HepG2 (cell line): ENCODE measurements around the gene PGM3. TPM values are rescaled to one million over a fixed set of nuclear protein-coding genes. Genes with fewer than 3 reads are reported as not detected.

Experiments
- CREM ChIP-seq, 2 experiments: sonication (generic) in 1 of 2; formaldehyde crosslinking in 1 of 2; IDR thresholded peaks; 2 replicates each; pipeline versions ENCODE4 v1.4.0 to v1.6.1; 2016 to 2020; ENCODE audit warnings: antibody characterized with exemption in 1 of 2, mild to moderate bottlenecking in 1 of 2, missing genetic modification reagents in 1 of 2
- ELF4 ChIP-seq: sonication (generic); formaldehyde crosslinking; IDR thresholded peaks from 2 replicates; pipeline ENCODE4 v1.5.0; 2020; ENCODE audit warnings: missing genetic modification reagents, mild to moderate bottlenecking, moderate library complexity, borderline replicate concordance
- GATAD2A ChIP-seq: IDR thresholded peaks from 2 replicates; pipeline ENCODE4 v1.6.1; 2016
- HHEX ChIP-seq: IDR thresholded peaks from 2 replicates; pipeline ENCODE4 v1.6.1; 2016; ENCODE audit warnings: control low read depth
- IKZF1 ChIP-seq: fragments of 450-650 bp; IDR thresholded peaks from 2 replicates; pipeline ENCODE4 v1.7.1; 2016
- NR2C2 ChIP-seq: sonication (generic); formaldehyde crosslinking; IDR thresholded peaks from 2 replicates; pipeline ENCODE4 v1.4.0; 2020; ENCODE audit warnings: missing genetic modification reagents, mild to moderate bottlenecking, moderate library complexity, borderline replicate concordance
- PHF8 ChIP-seq: sonication (generic); formaldehyde crosslinking; IDR thresholded peaks from 2 replicates; pipeline ENCODE4 v1.5.0; 2020; ENCODE audit warnings: missing genetic modification reagents
- PRDM10 ChIP-seq: sonication (generic); formaldehyde crosslinking; IDR thresholded peaks from 2 replicates; pipeline ENCODE4 v1.4.0; 2020; ENCODE audit warnings: low read depth, missing genetic modification reagents
- SNRNP70 ChIP-seq: fragments of 200-400 bp; formaldehyde crosslinking; IDR thresholded peaks from 2 replicates; pipeline ENCODE4 v1.6.1; 2017; ENCODE audit warnings: mild to moderate bottlenecking, low read depth, low read length, moderate library complexity
- UBTF ChIP-seq: sonication (generic); formaldehyde crosslinking; IDR thresholded peaks from 2 replicates; pipeline ENCODE4 v1.4.0; 2020; ENCODE audit warnings: mild to moderate bottlenecking, missing genetic modification reagents
- ZFX ChIP-seq: sonication (generic); formaldehyde crosslinking; IDR thresholded peaks from 2 replicates; pipeline ENCODE4 v1.4.0; 2020; ENCODE audit warnings: mild to moderate bottlenecking, low read depth, missing genetic modification reagents, moderate library complexity
- ZHX2 ChIP-seq, 2 experiments: sonication (generic) in 1 of 2; formaldehyde crosslinking in 1 of 2; IDR thresholded peaks; 2 replicates each; pipeline versions ENCODE4 v1.6.1 to v1.9.0; 2014 to 2022; ENCODE audit warnings: antibody characterized with exemption in 1 of 2, borderline replicate concordance in 1 of 2, inconsistent platforms in 1 of 2, low read depth in 1 of 2, missing genetic modification reagents in 1 of 2
- ZNF337 ChIP-seq: sonication (generic); formaldehyde crosslinking; IDR thresholded peaks from 2 replicates; pipeline ENCODE4 v1.5.1; 2020; ENCODE audit warnings: missing genetic modification reagents, low read depth, mild to moderate bottlenecking, borderline replicate concordance
- ZNF580 ChIP-seq: IDR thresholded peaks from 2 replicates; pipeline ENCODE4 v1.6.1; 2016; ENCODE audit warnings: low read depth, borderline replicate concordance
- ZNF678 ChIP-seq: sonication (generic); formaldehyde crosslinking; IDR thresholded peaks from 2 replicates; pipeline ENCODE4 v1.4.0; 2020; ENCODE audit warnings: mild to moderate bottlenecking, missing genetic modification reagents
- polyA plus RNA-seq, 8 experiments: library from polyadenylated mRNA; depleted of rRNA in 3 of 8; stranded (reverse) in 7 of 8; unstranded in 1 of 8; fragments of >200 nt; fragmentation: Illumina TruSeq in 4 of 8; extraction: Trizol in 4 of 8; gene quantifications; 2 replicates each; pipeline versions ENCODE4 v1.2.1 to v1.2.3, GENCODE V29; 2011 to 2016; ENCODE audit warnings: low read depth in 4 of 8, missing spikeins in 1 of 8, mixed read lengths in 1 of 8; ENCODE audit not compliant: insufficient read depth in 1 of 8
- total RNA-seq, 5 experiments: library from RNA; depleted of rRNA; stranded (reverse); fragments of >200 nt; fragmentation: Illumina TruSeq; extraction: Trizol; gene quantifications; 2 replicates each; pipeline ENCODE4 v1.2.3, GENCODE V29; 2016; ENCODE audit warnings: low read depth in 1 of 5

Gene PGM3
- total and polyA plus RNA-seq, 2 of the 13 experiments (the other 11 are each of a cell fraction or from before 2014, with no cell fraction given): 72.5 to 163 TPM

- TF ChIP-seq ZNF580 (CRISPR knock-in tag) (peak; percentile 82; the same call in 1 of the 2 replicates), HHEX (CRISPR knock-in tag) (no peak), NR2C2 (CRISPR knock-in tag) (0 out of 2 replicates have a peak, but pooled peaks have one; percentile 35), ELF4 (CRISPR knock-in tag) (peak; percentile 67; the same call in 1 of the 2 replicates), ZNF678 (CRISPR knock-in tag) (no peak), CREM (IDR thresholded peaks at IDR 0.05) (peak; percentile 42), CREM (CRISPR knock-in tag; IDR thresholded peaks at IDR 0.05) (no peak), PHF8 (CRISPR knock-in tag) (peak; percentile 98), IKZF1 (no peak), PRDM10 (CRISPR knock-in tag) (peak; percentile 43), ZHX2 (IDR thresholded peaks at IDR 0.05; ENCODE audit: low read depth) (no peak), ZHX2 (CRISPR knock-in tag; IDR thresholded peaks at IDR 0.05; ENCODE audit: borderline replicate concordance) (no peak), ZFX (CRISPR knock-in tag) (peak; percentile 92), SNRNP70 (no peak), GATAD2A (CRISPR knock-in tag) (0 out of 2 replicates have a peak, but pooled peaks have one; percentile 15), ZNF337 (CRISPR knock-in tag) (no peak), UBTF (CRISPR knock-in tag) (peak; percentile 96)
These were observed at the start of gene PGM3, which contains the start of gene RWDD2A (continued) for GRCh38 chr6:83192871-83193746.
